ENCODE measurements around the gene ZFAND3. TPM values are rescaled to one million over a fixed set of nuclear protein-coding genes. Genes with fewer than 3 reads are reported as not detected.

ZFAND3 gene
- total RNA-seq, 2 experiments from 2014 or later, result 8.3 to 33.8 TPM

- POLR2A ChIA-PET, result no interaction called here
- Histone ChIP-seq H3K4me1 (ENCODE audit: insufficient read depth, low read length, poor library complexity, severe bottlenecking) (no peaks in the 10 kb centered on the region), H3K4me2 (ENCODE audit: low read length) (no peak overlapping the region), H3K9me3 (ENCODE audit: low read length) (no peaks in the 10 kb centered on the region), H3K36me3 (ENCODE audit: insufficient read depth, low read length) (no peaks in the 10 kb centered on the region), H3K4me3 (ENCODE audit: low read depth, low read length, poor library complexity, severe bottlenecking) (no peak overlapping the region), H4K20me1 (ENCODE audit: insufficient read depth, low read length) (no peaks in the 10 kb centered on the region), H3K9me2 (ENCODE audit: insufficient read depth, low read length) (no peaks in the 10 kb centered on the region), H3K27ac (ENCODE audit: low read depth, low read length, poor library complexity, severe bottlenecking) (no peak overlapping the region), H2AFZ (ENCODE audit: low read length) (no peak overlapping the region), H3K79me2 (ENCODE audit: insufficient read depth, low read depth, low read length) (no peaks in the 10 kb centered on the region)
- no peak for DNase-seq (ENCODE audit: low spot score)
- intact Hi-C loops (cut with micrococcal nuclease; ENCODE audit: unreplicated experiment), result no loop called here
- no TSS peak for BruUV-seq (replicated peaks)
- CTCF ChIA-PET (ENCODE audit: unreplicated experiment), result no interaction called here
- TF ChIP-seq CTCF (conservative IDR thresholded peaks at IDR 0.05; ENCODE audit: low read length) (no peak), EZH2phosphoT487 (IDR thresholded peaks at IDR 0.05; ENCODE audit: borderline replicate concordance, low read depth, low read length) (no peak)
These were observed 317.0 kb downstream of the ZFAND3 start for GRCh38 chr6:38136547-38136946.

- no peaks in the 10 kb centered on the region for H3K9me2 ChIP-seq (ENCODE audit: insufficient read depth, low read length)
- intact Hi-C loops (cut with micrococcal nuclease; ENCODE audit: unreplicated experiment), result no loop called here
- no TSS peak for BruUV-seq (replicated peaks)
- H3K4me2 ChIP-seq (ENCODE audit: low read length), result no peak overlapping the region
- H3K36me3 ChIP-seq (ENCODE audit: insufficient read depth, low read length), result no peaks in the 10 kb centered on the region
- H3K79me2 ChIP-seq (ENCODE audit: insufficient read depth, low read depth, low read length), result no peaks in the 10 kb centered on the region
- no peak for DNase-seq (ENCODE audit: low spot score)
- H4K20me1 ChIP-seq (ENCODE audit: insufficient read depth, low read length), result peaks cover under 1% of the 10 kb centered on the region; the same call in 1 of the 2 replicates
- no peaks in the 10 kb centered on the region for H3K4me1 ChIP-seq (ENCODE audit: insufficient read depth, low read length, poor library complexity, severe bottlenecking)
- no peak overlapping the region for H3K27ac ChIP-seq (ENCODE audit: low read depth, low read length, poor library complexity, severe bottlenecking)
- CTCF ChIA-PET (ENCODE audit: unreplicated experiment), result no interaction called here
- H3K9me3 ChIP-seq (ENCODE audit: low read length), result no peaks in the 10 kb centered on the region
- no peak overlapping the region for H3K4me3 ChIP-seq (ENCODE audit: low read depth, low read length, poor library complexity, severe bottlenecking)
- POLR2A ChIA-PET, result no interaction called here
- no peak for TF ChIP-seq CTCF (conservative IDR thresholded peaks at IDR 0.05; ENCODE audit: low read length)
- no peak for TF ChIP-seq EZH2phosphoT487 (IDR thresholded peaks at IDR 0.05; ENCODE audit: borderline replicate concordance, low read depth, low read length)
- H2AFZ ChIP-seq (ENCODE audit: low read length), result no peak overlapping the region
These were observed 318.2 kb downstream of the ZFAND3 start for GRCh38 chr6:38137608-38138265.

GRCh38 chr6:38138374-38138773 is 318.8 kb downstream of the ZFAND3 start:
- Histone ChIP-seq H3K27ac (ENCODE audit: low read depth, low read length, poor library complexity, severe bottlenecking) (no peak overlapping the region), H3K9me2 (ENCODE audit: insufficient read depth, low read length) (no peaks in the 10 kb centered on the region), H4K20me1 (ENCODE audit: insufficient read depth, low read length) (peaks cover 3% of the 10 kb centered on the region; the same call in 1 of the 2 replicates), H3K36me3 (ENCODE audit: insufficient read depth, low read length) (no peaks in the 10 kb centered on the region), H3K9me3 (ENCODE audit: low read length) (no peaks in the 10 kb centered on the region), H3K4me3 (ENCODE audit: low read depth, low read length, poor library complexity, severe bottlenecking) (no peak overlapping the region), H3K4me2 (ENCODE audit: low read length) (no peak overlapping the region), H3K79me2 (ENCODE audit: insufficient read depth, low read depth, low read length) (no peaks in the 10 kb centered on the region), H3K4me1 (ENCODE audit: insufficient read depth, low read length, poor library complexity, severe bottlenecking) (no peaks in the 10 kb centered on the region), H2AFZ (ENCODE audit: low read length) (no peak overlapping the region)
- intact Hi-C loops (cut with micrococcal nuclease; ENCODE audit: unreplicated experiment), result no loop called here
- no peak for TF ChIP-seq EZH2phosphoT487 (IDR thresholded peaks at IDR 0.05; ENCODE audit: borderline replicate concordance, low read depth, low read length)
- TF ChIP-seq CTCF (conservative IDR thresholded peaks at IDR 0.05; ENCODE audit: low read length), result no peak
- POLR2A ChIA-PET, result no interaction called here
- BruUV-seq (replicated peaks), result no TSS peak
- DNase-seq (ENCODE audit: low spot score), result no peak
- CTCF ChIA-PET (ENCODE audit: unreplicated experiment), result no interaction called here

All from OCI-LY7 (cell line).